ENCODE data around the gene LRP1-AS. TPM values are rescaled to one million over a fixed set of nuclear protein-coding genes. Genes with fewer than 3 reads are reported as not detected.

The LRP1-AS gene
- polyA plus RNA-seq, 2 of the 4 experiments (the other 2 are of a cell fraction), result not detected

GRCh38 chr12:57143454-57143853 is 4.0 kb downstream of the LRP1-AS start:
- FAIRE-seq (no peak), DNase-seq (ENCODE audit: low read depth in 1 of 2, low spot score in 1 of 2) (no peak), ATAC-seq (no peak)
- Histone ChIP-seq H3K27ac (no peak overlapping the region), H3K4me2 (no peak overlapping the region), H3K9me3 (no peaks in the 10 kb centered on the region), H3K4me3 (no peak overlapping the region), H3K4me1 (peaks cover 20% of the 10 kb centered on the region)
- 84% methylated on average over 4 of the region's 4 CpGs for WGBS (ENCODE audit: missing lambda C conversion rate)
- CTCF ChIA-PET, result interaction anchor here (1.0 to 1.5 kb wide), 3 partner anchors 19 to 32 kb away, joined by 3 to 5 read pairs (median 4); no protein-coding TSS in a partner anchor
- POLR2A ChIA-PET, result no interaction called here
- TF ChIP-seq FOSB (CRISPR knock-in tag; IDR thresholded peaks at IDR 0.05) (no peak), KDM1A (IDR thresholded peaks at IDR 0.05; ENCODE audit: low read depth) (no peak), RCOR1 (IDR thresholded peaks at IDR 0.05; ENCODE audit: low read depth, low read length) (no peak), NPAS2 (CRISPR knock-in tag; IDR thresholded peaks at IDR 0.05; ENCODE audit: borderline replicate concordance) (no peak), E2F6 (IDR thresholded peaks at IDR 0.05; ENCODE audit: borderline replicate concordance, low read depth) (no peak), CHD4 (IDR thresholded peaks at IDR 0.05; ENCODE audit: borderline replicate concordance) (no peak), JUNB (IDR thresholded peaks at IDR 0.05) (no peak)
- TF ChIP-seq, protein P1, sequence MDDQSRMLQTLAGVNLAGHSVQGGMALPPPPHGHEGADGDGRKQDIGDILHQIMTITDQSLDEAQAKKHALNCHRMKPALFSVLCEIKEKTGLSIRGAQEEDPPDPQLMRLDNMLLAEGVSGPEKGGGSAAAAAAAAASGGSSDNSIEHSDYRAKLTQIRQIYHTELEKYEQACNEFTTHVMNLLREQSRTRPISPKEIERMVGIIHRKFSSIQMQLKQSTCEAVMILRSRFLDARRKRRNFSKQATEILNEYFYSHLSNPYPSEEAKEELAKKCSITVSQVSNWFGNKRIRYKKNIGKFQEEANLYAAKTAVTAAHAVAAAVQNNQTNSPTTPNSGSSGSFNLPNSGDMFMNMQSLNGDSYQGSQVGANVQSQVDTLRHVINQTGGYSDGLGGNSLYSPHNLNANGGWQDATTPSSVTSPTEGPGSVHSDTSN (IDR thresholded peaks at IDR 0.05), result no peak
- TF ChIP-seq, protein P2, sequence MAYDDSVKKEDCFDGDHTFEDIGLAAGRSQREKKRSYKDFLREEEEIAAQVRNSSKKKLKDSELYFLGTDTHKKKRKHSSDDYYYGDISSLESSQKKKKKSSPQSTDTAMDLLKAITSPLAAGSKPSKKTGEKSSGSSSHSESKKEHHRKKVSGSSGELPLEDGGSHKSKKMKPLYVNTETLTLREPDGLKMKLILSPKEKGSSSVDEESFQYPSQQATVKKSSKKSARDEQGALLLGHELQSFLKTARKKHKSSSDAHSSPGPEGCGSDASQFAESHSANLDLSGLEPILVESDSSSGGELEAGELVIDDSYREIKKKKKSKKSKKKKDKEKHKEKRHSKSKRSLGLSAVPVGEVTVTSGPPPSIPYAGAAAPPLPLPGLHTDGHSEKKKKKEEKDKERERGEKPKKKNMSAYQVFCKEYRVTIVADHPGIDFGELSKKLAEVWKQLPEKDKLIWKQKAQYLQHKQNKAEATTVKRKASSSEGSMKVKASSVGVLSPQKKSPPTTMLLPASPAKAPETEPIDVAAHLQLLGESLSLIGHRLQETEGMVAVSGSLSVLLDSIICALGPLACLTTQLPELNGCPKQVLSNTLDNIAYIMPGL (CRISPR knock-in tag; IDR thresholded peaks at IDR 0.05; ENCODE audit: borderline replicate concordance), result no peak

- 80% methylated on average over 7 of the region's 7 CpGs for WGBS (ENCODE audit: missing lambda C conversion rate)
- peaks cover 22% of the 10 kb centered on the region for H3K4me1 ChIP-seq
- no peak overlapping the region for H3K4me2 ChIP-seq
- DNase-seq (ENCODE audit: low read depth in 1 of 2, low spot score in 1 of 2) (no peak), FAIRE-seq (no peak), ATAC-seq (no peak)
- CTCF ChIA-PET, result interaction anchor here (1.1 to 1.5 kb wide), 3 partner anchors 18 to 33 kb away, joined by 3 to 5 read pairs (median 4); no protein-coding TSS in a partner anchor
- H3K4me3 ChIP-seq, result no peak overlapping the region
- H3K9me3 ChIP-seq, result no peaks in the 10 kb centered on the region
- no peak for TF ChIP-seq EHMT2 (IDR thresholded peaks at IDR 0.05; ENCODE audit: low read depth)
- TF ChIP-seq, protein P3, sequence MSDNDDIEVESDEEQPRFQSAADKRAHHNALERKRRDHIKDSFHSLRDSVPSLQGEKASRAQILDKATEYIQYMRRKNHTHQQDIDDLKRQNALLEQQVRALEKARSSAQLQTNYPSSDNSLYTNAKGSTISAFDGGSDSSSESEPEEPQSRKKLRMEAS (IDR thresholded peaks at IDR 0.05), result no peak
- no peak for TF ChIP-seq HEYL (CRISPR knock-in tag; IDR thresholded peaks at IDR 0.05)
- TF ChIP-seq ZFP36 (IDR thresholded peaks at IDR 0.05; ENCODE audit: borderline replicate concordance, partially characterized antibody), result no peak
- TF ChIP-seq BCL3 (IDR thresholded peaks at IDR 0.05), result no peak
- no peak for TF ChIP-seq ELK1 (IDR thresholded peaks at IDR 0.05; ENCODE audit: low read depth, low read length)
- no peak for TF ChIP-seq JUN (IDR thresholded peaks at IDR 0.05)
- no peak for TF ChIP-seq PHF8 (IDR thresholded peaks at IDR 0.05; ENCODE audit: borderline replicate concordance, low read depth)
- TF ChIP-seq FOSL2 (IDR thresholded peaks at IDR 0.05), result no peak
- TF ChIP-seq FOSL2 (CRISPR knock-in tag; IDR thresholded peaks at IDR 0.05), result no peak
- POLR2A ChIA-PET, result no interaction called here
- H3K27ac ChIP-seq, result no peak overlapping the region
These were observed 4.7 kb downstream of the LRP1-AS start for GRCh38 chr12:57142727-57143126.
